B cell (primary cell): ENCODE data around the gene AMN1. TPM values are rescaled to one million over a fixed set of nuclear protein-coding genes. Genes with fewer than 3 reads are reported as not detected.
"Not testable (repeated sequence)": the region's sequence is repeated elsewhere in the genome, so short reads cannot be mapped to it uniquely, and the experiment has no call there.

Source experiments
- ATAC-seq: fragments of 200-7000 bp; cut with Tn5 transposase; one replicate; pipeline ENCODE4 v1.10.0; 2021; ENCODE audit warnings: low read depth, mild to moderate bottlenecking, moderate number of reproducible peaks, moderate library complexity
- CTCF ChIA-PET: fragments of 350-600 bp; sonication (Branson Sonifier 250); formaldehyde crosslinking; loops from one replicate; lab custom pipeline; 2021; ENCODE audit warnings: antibody characterized with exemption, inconsistent platforms; lab: Charles Lee
- POLR2A ChIA-PET: fragments of 350-600 bp; sonication (Branson Sonifier 250); formaldehyde crosslinking; loops from one replicate; lab custom pipeline; 2021; ENCODE audit warnings: antibody characterized with exemption; lab: Charles Lee
- DNase-seq: peaks from one replicate; pipeline ENCODE4 v3.0.0; 2013
- H2AFZ ChIP-seq: 2 replicates; pipeline ENCODE4 v1.6.1; 2012; ENCODE audit warnings: mild to moderate bottlenecking, low read depth, low read length; ENCODE audit not compliant: insufficient read depth, poor library complexity, severe bottlenecking
- H3K27ac ChIP-seq, 2 donors: 1 replicate in 1 of 2; 2 replicates in 1 of 2; pipeline ENCODE4 v1.5.1; 2012 to 2013; ENCODE audit warnings: low read length in 2 of 2, mild to moderate bottlenecking in 2 of 2, moderate library complexity in 1 of 2
- H3K27me3 ChIP-seq, 4 experiments: fragments of 200-600 bp in 1 of 4; sonication (generic) in 1 of 4; replicated peaks in 1 of 4; 1 replicate in 2 of 4; 2 replicates in 2 of 4; pipeline versions ENCODE4 v1.6.1 to v1.7.0; 2013 to 2016; ENCODE audit warnings: low read length in 3 of 4, mild to moderate bottlenecking in 2 of 4, mixed read lengths in 1 of 4, moderate library complexity in 1 of 4; ENCODE audit not compliant: insufficient read depth in 4 of 4, control insufficient read depth in 3 of 4; ENCODE audit errors: control extremely low read depth in 1 of 4
- H3K36me3 ChIP-seq, 2 experiments: replicated peaks in 1 of 2; 1 replicate in 1 of 2; 2 replicates in 1 of 2; pipeline versions ENCODE4 v1.6.1 to v1.7.1; 2013; ENCODE audit warnings: low read length in 1 of 2; ENCODE audit not compliant: insufficient read depth in 2 of 2, control insufficient read depth in 1 of 2; ENCODE audit errors: control extremely low read depth in 1 of 2, extremely low read depth in 1 of 2
- H3K4me1 ChIP-seq, 2 donors: fragments of 200-600 bp in 1 of 2; sonication (generic) in 1 of 2; 1 replicate in 1 of 2; 2 replicates in 1 of 2; pipeline versions ENCODE4 v1.5.1 to v1.6.1; 2013 to 2017; ENCODE audit warnings: low read length in 2 of 2; ENCODE audit not compliant: control insufficient read depth in 2 of 2, insufficient read depth in 2 of 2
- H3K4me2 ChIP-seq: replicated peaks from 2 replicates; pipeline ENCODE3; 2012; ENCODE audit warnings: mild to moderate bottlenecking, low read depth, low read length; ENCODE audit not compliant: poor library complexity, severe bottlenecking
- H3K4me3 ChIP-seq, 5 experiments: fragments of 200-600 bp in 1 of 5; sonication (generic) in 1 of 5; 1 replicate in 3 of 5; 2 replicates in 2 of 5; pipeline versions ENCODE4 v1.5.1 to v1.7.0; 2011 to 2016; ENCODE audit warnings: low read length in 4 of 5, mild to moderate bottlenecking in 4 of 5, low read depth in 2 of 5, control low read depth in 1 of 5, moderate library complexity in 1 of 5; ENCODE audit not compliant: insufficient read depth in 1 of 5; ENCODE audit errors: control extremely low read depth in 1 of 5, extremely low read depth in 1 of 5
- H3K79me2 ChIP-seq: fragments of 200-600 bp; sonication (generic); one replicate; pipeline ENCODE4 v1.6.0; 2016; ENCODE audit warnings: low read length; ENCODE audit not compliant: control insufficient read depth, insufficient read depth
- H3K9ac ChIP-seq: fragments of 200-600 bp; sonication (generic); 2 replicates; pipeline ENCODE4 v1.6.1; 2017; ENCODE audit warnings: mild to moderate bottlenecking, low read length, moderate library complexity
- H3K9me3 ChIP-seq, 3 donors: one replicate each; pipeline versions ENCODE4 v1.6.1 to v1.7.1; 2013; ENCODE audit warnings: low read length in 2 of 3; ENCODE audit not compliant: control insufficient read depth in 2 of 3, insufficient read depth in 1 of 3; ENCODE audit errors: control extremely low read depth in 1 of 3
- H4K20me1 ChIP-seq: 2 replicates; pipeline ENCODE4 v1.6.0; 2012; ENCODE audit warnings: mild to moderate bottlenecking, low read length; ENCODE audit not compliant: insufficient read depth, control insufficient read depth, poor library complexity, severe bottlenecking
- H3K27ac Mint-ChIP-seq: one replicate; pipeline ENCODE4 v1.8.0; 2021; ENCODE audit warnings: mixed read lengths
- H3K27me3 Mint-ChIP-seq: one replicate; pipeline ENCODE4 v1.8.0; 2021; ENCODE audit warnings: mixed read lengths
- H3K4me1 Mint-ChIP-seq: one replicate; pipeline ENCODE4 v1.8.0; 2021; ENCODE audit warnings: mixed read lengths
- H3K4me3 Mint-ChIP-seq: one replicate; pipeline ENCODE4 v1.8.0; 2021; ENCODE audit warnings: mixed read lengths
- H3K9me3 Mint-ChIP-seq: one replicate; pipeline ENCODE4 v1.8.0; 2022; ENCODE audit warnings: mixed read lengths; ENCODE audit not compliant: insufficient read depth
- EZH2 ChIP-seq: IDR thresholded peaks from 2 replicates; pipeline ENCODE4 v1.6.1; 2012; ENCODE audit warnings: borderline replicate concordance, low read depth, mild to moderate bottlenecking, moderate library complexity, low read length; ENCODE audit not compliant: insufficient read depth, poor library complexity, severe bottlenecking
- whole genome bisulfite sequencing: methylation state at CpG from one replicate; pipeline ENCODE4 v1.1.5; 2013; ENCODE audit warnings: missing lambda C conversion rate; ENCODE audit not compliant: insufficient coverage; 5-methylcytosine and 5-hydroxymethylcytosine counted together
- intact Hi-C: fragments of 100-400 bp; cut with micrococcal nuclease; formaldehyde crosslinking; loops from one replicate; pipeline ENCODE4 v1.10.0; 2022
- polyA plus RNA-seq: library from polyadenylated mRNA; depleted of rRNA; stranded (reverse); fragments of >200 nt; gene quantifications from 2 replicates; pipeline ENCODE4 v1.2.3, GENCODE V29; 2012
- total RNA-seq, 2 donors: library from RNA; stranded (reverse); fragments of 120-200 nt in 1 of 2; gene quantifications; 1 replicate in 1 of 2; 2 replicates in 1 of 2; pipeline versions ENCODE4 v1.2.3 to v1.2.4, GENCODE V29; 2013 to 2022
- TF ChIP-seq, protein P1 (sequence below): fragments of 200-600 bp; IDR thresholded peaks from one replicate; pipeline ENCODE4 v1.8.0; 2022; ENCODE audit warnings: antibody characterized with exemption, mild to moderate bottlenecking

The AMN1 gene
- total and polyA plus RNA-seq, 2 donors (not counting 1 experiment from before 2014, with no cell fraction given) = 32.6 to 32.7 TPM

DNA sequence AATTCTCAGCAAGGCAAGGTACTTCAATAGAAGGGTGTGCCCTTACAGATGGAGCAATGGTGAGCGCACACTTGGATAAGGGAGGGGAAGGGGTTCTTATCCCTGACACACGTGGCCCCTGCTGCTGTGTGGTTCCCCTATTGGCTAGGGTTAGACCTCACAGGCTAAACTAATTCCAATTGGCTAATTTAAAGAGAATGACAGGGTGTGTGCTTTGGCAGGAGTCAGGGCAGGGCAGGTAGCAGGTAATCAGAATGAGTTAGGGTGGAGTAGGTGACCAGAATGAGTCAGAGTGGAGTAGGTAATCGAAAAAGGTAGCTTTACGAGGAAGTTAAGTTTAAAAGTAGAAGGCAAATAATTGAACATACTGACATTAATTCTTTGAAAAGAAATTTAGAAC is 15.5 kb upstream of the AMN1 start:
- DNase-seq = peak; percentile 3
- POLR2A ChIA-PET = interaction anchor here (6.2 kb wide), 1 partner anchor 16 kb away, joined by 37 read pairs; the partner anchor contains the start of gene AMN1
- peak overlapping the region; percentile 23 for H2AFZ ChIP-seq
- peak overlapping the region; percentile 32 for H3K4me2 ChIP-seq
- not testable (repeated sequence) for H4K20me1 ChIP-seq, H3K36me3 ChIP-seq, H3K9ac ChIP-seq, H3K9me3 Mint-ChIP-seq, H3K27me3 Mint-ChIP-seq, H3K27me3 ChIP-seq, H3K4me3 ChIP-seq, ATAC-seq, H3K79me2 ChIP-seq
- WGBS = no CpG with 5 or more reads among the region's 4 CpGs
- Mint-ChIP-seq H3K4me1 (peaks cover 84% of the 10 kb centered on the region), H3K27ac (peak overlapping the region; percentile 69), H3K4me3 (peak overlapping the region; percentile 30)
- peak overlapping the region; percentile 2 to 68 for H3K27ac ChIP-seq
- intact Hi-C loops = loop anchor here (5.0 kb wide), 1 partner anchor 33 kb away; no protein-coding TSS in a partner anchor
- peaks cover 0 to 19% (median 4%) of the 10 kb centered on the region in 3 donors for H3K9me3 ChIP-seq
- CTCF ChIA-PET = interaction anchor here (0.7 to 1.1 kb wide), 3 partner anchors 16 to 91 kb away, joined by 3 to 4 read pairs (median 3); partner anchors contain the start of gene AMN1
- peaks cover 83 to 89% of the 10 kb centered on the region in 2 donors for H3K4me1 ChIP-seq

DNA sequence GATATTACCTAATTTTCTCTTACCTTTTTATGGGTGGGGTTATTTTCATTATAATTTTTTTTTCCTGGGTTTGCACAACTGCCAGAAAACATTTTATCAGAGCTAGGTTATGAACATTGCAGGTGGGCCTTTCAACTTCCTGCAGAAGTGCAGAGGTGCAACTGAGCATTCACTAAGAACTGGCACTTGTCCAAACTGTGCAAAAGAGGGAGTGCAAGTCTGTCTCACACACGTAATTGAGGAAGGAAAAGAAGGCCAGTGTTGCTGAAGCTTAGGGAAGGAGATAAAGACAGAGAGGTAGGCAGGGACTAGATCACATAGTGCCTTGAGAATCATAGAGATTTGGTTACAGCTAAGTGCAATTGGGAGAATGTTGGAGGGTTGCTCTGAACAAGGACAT is 14.1 kb upstream of the AMN1 start:
- Mint-ChIP-seq H3K4me3 (peak overlapping the region; percentile 35), H3K9me3 (no peaks in the 10 kb centered on the region), H3K27ac (peak overlapping the region; percentile 69), H3K4me1 (peaks cover 77% of the 10 kb centered on the region), H3K27me3 (no peaks in the 10 kb centered on the region)
- H3K79me2 ChIP-seq = peaks cover 4% of the 10 kb centered on the region
- peak overlapping the region; percentile 2 to 68 for H3K27ac ChIP-seq
- H3K27me3 ChIP-seq = no peaks in the 10 kb centered on the region
- peaks cover 0 to 9% (median 0%) of the 10 kb centered on the region in 3 donors for H3K9me3 ChIP-seq
- peak overlapping the region; percentile 53 for H3K4me2 ChIP-seq
- H3K36me3 ChIP-seq = no peaks in the 10 kb centered on the region
- ATAC-seq (peak; percentile 64), DNase-seq (peak; percentile 86)
- peaks cover 80 to 81% of the 10 kb centered on the region in 2 donors for H3K4me1 ChIP-seq
- no peaks in the 10 kb centered on the region for H4K20me1 ChIP-seq
- ChIA-PET CTCF (interaction anchor here (0.8 to 1.7 kb wide), 3 partner anchors 11 to 569 kb away, joined by 3 to 4 read pairs (median 4); no protein-coding TSS in a partner anchor), POLR2A (interaction anchor here (0.6 to 6.2 kb wide), 4 partner anchors 10 to 90 kb away, joined by 3 to 37 read pairs (median 4); partner anchors contain the start of gene AMN1)
- H2AFZ ChIP-seq = no peak overlapping the region
- TF ChIP-seq EZH2 = no peak
- TF ChIP-seq, protein P1, sequence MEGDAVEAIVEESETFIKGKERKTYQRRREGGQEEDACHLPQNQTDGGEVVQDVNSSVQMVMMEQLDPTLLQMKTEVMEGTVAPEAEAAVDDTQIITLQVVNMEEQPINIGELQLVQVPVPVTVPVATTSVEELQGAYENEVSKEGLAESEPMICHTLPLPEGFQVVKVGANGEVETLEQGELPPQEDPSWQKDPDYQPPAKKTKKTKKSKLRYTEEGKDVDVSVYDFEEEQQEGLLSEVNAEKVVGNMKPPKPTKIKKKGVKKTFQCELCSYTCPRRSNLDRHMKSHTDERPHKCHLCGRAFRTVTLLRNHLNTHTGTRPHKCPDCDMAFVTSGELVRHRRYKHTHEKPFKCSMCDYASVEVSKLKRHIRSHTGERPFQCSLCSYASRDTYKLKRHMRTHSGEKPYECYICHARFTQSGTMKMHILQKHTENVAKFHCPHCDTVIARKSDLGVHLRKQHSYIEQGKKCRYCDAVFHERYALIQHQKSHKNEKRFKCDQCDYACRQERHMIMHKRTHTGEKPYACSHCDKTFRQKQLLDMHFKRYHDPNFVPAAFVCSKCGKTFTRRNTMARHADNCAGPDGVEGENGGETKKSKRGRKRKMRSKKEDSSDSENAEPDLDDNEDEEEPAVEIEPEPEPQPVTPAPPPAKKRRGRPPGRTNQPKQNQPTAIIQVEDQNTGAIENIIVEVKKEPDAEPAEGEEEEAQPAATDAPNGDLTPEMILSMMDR = no peak
- H3K9ac ChIP-seq = no peak overlapping the region
- intact Hi-C loops = loop anchor here (5.0 kb wide), 1 partner anchor 34 kb away; no protein-coding TSS in a partner anchor
- peak overlapping the region in 1 of 5 experiments; percentile 21 for H3K4me3 ChIP-seq
- WGBS = 0% methylated on average over 1 of the region's 1 CpG
